ENCODE data around the gene SURF2.

DNA sequence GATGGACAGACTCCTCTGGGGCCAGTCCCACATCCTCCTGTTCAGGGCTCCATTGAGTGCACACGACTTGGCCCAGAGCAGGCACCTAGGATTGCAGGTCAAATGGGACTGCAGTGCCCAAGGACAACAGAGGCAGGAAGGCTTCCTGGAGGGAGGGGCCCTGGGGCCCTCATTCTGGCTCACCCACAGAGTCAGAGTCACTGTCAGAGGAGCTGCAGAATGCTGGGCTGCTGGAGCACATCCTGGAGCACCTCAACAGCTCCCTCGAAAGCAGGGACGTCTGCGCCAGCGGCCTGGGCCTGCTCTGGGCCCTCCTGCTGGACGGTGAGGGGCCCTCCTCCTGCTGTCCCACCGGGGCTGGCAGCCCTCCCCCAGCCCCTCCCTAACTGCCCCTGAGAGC lies 46.3 kb downstream of the SURF2 start:
- TF ChIP-seq, protein P1, sequence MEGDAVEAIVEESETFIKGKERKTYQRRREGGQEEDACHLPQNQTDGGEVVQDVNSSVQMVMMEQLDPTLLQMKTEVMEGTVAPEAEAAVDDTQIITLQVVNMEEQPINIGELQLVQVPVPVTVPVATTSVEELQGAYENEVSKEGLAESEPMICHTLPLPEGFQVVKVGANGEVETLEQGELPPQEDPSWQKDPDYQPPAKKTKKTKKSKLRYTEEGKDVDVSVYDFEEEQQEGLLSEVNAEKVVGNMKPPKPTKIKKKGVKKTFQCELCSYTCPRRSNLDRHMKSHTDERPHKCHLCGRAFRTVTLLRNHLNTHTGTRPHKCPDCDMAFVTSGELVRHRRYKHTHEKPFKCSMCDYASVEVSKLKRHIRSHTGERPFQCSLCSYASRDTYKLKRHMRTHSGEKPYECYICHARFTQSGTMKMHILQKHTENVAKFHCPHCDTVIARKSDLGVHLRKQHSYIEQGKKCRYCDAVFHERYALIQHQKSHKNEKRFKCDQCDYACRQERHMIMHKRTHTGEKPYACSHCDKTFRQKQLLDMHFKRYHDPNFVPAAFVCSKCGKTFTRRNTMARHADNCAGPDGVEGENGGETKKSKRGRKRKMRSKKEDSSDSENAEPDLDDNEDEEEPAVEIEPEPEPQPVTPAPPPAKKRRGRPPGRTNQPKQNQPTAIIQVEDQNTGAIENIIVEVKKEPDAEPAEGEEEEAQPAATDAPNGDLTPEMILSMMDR (IDR thresholded peaks at IDR 0.05) = no peak
- TF ChIP-seq POLR2A (IDR thresholded peaks at IDR 0.05) = no peak

Measured in upper lobe of left lung (tissue), 4 donors.